Measurements from ENCODE around the gene DIP2C.
"Not testable (repeated sequence)": the region's sequence is repeated elsewhere in the genome, so short reads cannot be mapped to it uniquely, and the experiment has no call there.

DIP2C gene

GRCh38 chr10:363152-363551 is 326.3 kb downstream of the DIP2C start:
- no peak for DNase-seq

- DNase-seq = peak; percentile 53
Observed at GRCh38 chr10:361203-362081, 328.0 kb downstream of the DIP2C start.

- no peak for DNase-seq
Observed at GRCh38 chr10:360653-361052, 328.8 kb downstream of the DIP2C start.

- no peak for DNase-seq
Observed at GRCh38 chr10:359762-360161, 329.7 kb downstream of the DIP2C start.

- no peak for DNase-seq
Observed at GRCh38 chr10:359093-359492, 330.4 kb downstream of the DIP2C start.

GRCh38 chr10:357201-357950 is 332.1 kb downstream of the DIP2C start:
- DNase-seq = no peak

GRCh38 chr10:356452-356851 is 333.0 kb downstream of the DIP2C start:
- no peak for DNase-seq

GRCh38 chr10:354901-355617 is 334.4 kb downstream of the DIP2C start:
- no peak for DNase-seq

GRCh38 chr10:352476-353235 is 336.8 kb downstream of the DIP2C start:
- DNase-seq = peak; percentile 1

GRCh38 chr10:351770-352334 is 337.6 kb downstream of the DIP2C start:
- DNase-seq = no peak

- no peak for DNase-seq
Observed at GRCh38 chr10:350981-351501, 338.4 kb downstream of the DIP2C start.

- DNase-seq = no peak
Observed at GRCh38 chr10:349081-349480, 340.4 kb downstream of the DIP2C start.

GRCh38 chr10:348456-348855 is 341.0 kb downstream of the DIP2C start:
- DNase-seq = no peak

GRCh38 chr10:347774-348173 is 341.7 kb downstream of the DIP2C start:
- not testable (repeated sequence) for DNase-seq

GRCh38 chr10:347190-347589 is 342.3 kb downstream of the DIP2C start:
- DNase-seq = not testable (repeated sequence)

- DNase-seq = no peak
Observed at GRCh38 chr10:344582-345200, 344.8 kb downstream of the DIP2C start.

GRCh38 chr10:343231-344220 is 345.9 kb downstream of the DIP2C start:
- DNase-seq = peak; percentile 3

- peak; percentile 7 for DNase-seq
Observed at GRCh38 chr10:341081-341740, 348.3 kb downstream of the DIP2C start.

- DNase-seq = peak; percentile 5
Observed at GRCh38 chr10:340646-341045, 348.8 kb downstream of the DIP2C start.

GRCh38 chr10:339038-339391 is 350.5 kb downstream of the DIP2C start:
- DNase-seq = no peak
